GM12875 (cell line): ENCODE results near the gene SLC16A10.
"Not testable (repeated sequence)": the region's sequence is repeated elsewhere in the genome, so short reads cannot be mapped to it uniquely, and the experiment has no call there.

ENCODE experiments used
- H3K4me3 ChIP-seq: one replicate; pipeline ENCODE4 v1.5.1; 2011; ENCODE audit warnings: low read depth, low read length, control low read depth
- TF ChIP-seq, protein P1 (sequence below): IDR thresholded peaks from 2 replicates; pipeline ENCODE4 v1.5.1; 2011; ENCODE audit warnings: low read depth, mild to moderate bottlenecking, control low read depth, inconsistent platforms, low read length, moderate library complexity, borderline replicate concordance; ENCODE audit not compliant: insufficient read depth

SLC16A10 gene

DNA sequence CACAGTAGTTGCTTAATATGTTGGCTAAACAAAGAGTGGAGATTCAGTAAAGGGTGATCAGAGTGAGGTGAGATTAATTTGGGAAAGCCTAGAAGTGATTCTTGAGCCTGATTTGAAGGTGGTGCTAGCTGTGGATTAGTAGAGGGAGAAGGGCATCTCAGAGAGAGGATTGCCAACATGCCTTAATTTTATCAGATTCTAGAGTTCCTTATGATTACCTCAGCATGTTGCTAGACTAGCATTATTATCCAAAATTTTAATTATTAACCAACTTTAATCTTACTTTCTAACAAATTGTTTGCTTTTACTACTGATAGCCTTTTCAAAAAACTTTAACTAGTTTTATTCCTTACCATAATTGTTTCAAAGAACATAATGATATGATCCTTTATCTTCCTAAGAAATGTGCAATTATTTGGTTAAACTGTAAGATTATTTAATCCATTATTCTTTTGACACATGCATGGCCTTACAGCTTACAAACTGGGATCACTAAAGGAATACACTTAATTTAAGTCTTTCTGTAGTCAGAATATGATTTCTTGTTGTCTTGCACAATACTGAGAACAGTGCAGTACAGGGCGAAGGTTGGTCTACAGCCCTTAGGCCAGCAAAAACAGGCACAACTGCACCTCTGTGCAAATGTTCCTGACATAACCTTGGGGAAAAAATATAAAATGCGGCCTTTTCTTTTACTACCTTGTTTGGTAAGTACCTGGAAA lies 88.9 kb downstream of the SLC16A10 start:
- TF ChIP-seq, protein P1, sequence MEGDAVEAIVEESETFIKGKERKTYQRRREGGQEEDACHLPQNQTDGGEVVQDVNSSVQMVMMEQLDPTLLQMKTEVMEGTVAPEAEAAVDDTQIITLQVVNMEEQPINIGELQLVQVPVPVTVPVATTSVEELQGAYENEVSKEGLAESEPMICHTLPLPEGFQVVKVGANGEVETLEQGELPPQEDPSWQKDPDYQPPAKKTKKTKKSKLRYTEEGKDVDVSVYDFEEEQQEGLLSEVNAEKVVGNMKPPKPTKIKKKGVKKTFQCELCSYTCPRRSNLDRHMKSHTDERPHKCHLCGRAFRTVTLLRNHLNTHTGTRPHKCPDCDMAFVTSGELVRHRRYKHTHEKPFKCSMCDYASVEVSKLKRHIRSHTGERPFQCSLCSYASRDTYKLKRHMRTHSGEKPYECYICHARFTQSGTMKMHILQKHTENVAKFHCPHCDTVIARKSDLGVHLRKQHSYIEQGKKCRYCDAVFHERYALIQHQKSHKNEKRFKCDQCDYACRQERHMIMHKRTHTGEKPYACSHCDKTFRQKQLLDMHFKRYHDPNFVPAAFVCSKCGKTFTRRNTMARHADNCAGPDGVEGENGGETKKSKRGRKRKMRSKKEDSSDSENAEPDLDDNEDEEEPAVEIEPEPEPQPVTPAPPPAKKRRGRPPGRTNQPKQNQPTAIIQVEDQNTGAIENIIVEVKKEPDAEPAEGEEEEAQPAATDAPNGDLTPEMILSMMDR, result no peak

DNA sequence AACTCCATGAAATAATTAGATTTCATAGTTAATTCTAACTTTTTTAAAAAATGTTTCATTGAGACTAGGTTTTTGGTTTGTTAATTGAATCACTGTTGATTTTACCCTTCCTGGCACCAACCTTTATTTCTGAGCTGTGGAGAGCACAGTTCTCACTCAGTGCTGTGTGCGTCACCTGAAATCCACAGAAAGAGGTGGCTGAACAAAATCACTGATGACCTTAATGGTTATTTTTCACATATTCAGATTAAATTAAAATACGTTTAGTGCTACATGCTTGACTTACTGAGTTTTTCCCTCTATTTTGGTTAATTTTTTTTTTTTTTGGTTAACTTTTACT lies 89.4 kb downstream of the SLC16A10 start:
- TF ChIP-seq, protein P1, result no peak
- no peak overlapping the region for H3K4me3 ChIP-seq

More for the DNA sequence above, 88.9 kb downstream of the SLC16A10 start:
- no peak overlapping the region for H3K4me3 ChIP-seq

DNA sequence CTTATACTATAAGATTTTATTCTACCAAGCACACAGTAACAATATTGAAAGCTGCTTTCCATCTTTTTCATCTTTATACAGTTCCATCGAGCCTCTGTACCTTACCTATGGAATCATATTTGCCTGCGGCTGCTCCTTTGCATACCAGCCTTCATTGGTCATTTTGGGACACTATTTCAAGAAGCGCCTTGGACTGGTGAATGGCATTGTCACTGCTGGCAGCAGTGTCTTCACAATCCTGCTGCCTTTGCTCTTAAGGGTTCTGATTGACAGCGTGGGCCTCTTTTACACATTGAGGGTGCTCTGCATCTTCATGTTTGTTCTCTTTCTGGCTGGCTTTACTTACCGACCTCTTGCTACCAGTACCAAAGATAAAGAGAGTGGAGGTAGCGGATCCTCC lies 89.8 kb downstream of the SLC16A10 start:
- H3K4me3 ChIP-seq, result no peak overlapping the region
- TF ChIP-seq, protein P1, result no peak

GRCh38 chr6:111183702-111184517 lies 96.6 kb downstream of the SLC16A10 start:
- TF ChIP-seq, protein P1, result no peak
- no peak overlapping the region for H3K4me3 ChIP-seq

DNA sequence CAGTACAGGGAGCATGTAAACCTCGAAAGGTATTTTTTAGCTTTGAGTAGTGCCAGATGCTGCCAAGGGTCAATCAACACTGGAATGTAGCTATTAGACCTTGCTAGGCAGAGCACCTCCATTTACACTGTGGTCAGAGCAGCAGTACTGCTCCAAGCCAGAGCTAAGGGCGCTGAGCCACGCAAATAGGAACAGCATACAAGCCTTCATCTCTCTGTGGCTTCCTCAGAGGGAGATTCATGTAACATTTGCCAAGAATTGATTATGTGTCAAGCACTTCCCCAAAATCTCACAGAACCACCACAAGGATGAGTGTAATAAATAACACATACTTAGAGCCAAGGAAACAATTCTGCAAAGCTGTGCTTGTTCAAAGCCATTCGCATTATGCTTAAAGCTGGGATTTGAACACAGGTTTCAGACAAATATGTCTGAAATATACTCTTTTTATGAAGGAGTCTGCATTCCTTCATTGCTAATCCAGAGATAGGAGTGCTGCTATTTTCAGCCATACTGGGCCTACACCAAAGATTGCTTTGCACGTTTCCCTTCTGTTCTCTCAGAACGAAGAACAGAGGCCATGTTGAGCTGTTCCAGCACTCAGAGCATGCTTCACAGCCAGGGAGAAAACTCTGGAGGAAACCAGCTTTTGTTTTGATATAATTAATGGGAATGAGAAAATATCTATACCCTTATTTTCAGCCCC lies 97.7 kb downstream of the SLC16A10 start:
- H3K4me3 ChIP-seq, result no peak overlapping the region
- TF ChIP-seq, protein P1, result no peak

GRCh38 chr6:111185954-111186353 lies 98.7 kb downstream of the SLC16A10 start:
- H3K4me3 ChIP-seq, result no peak overlapping the region
- TF ChIP-seq, protein P1, result no peak

DNA sequence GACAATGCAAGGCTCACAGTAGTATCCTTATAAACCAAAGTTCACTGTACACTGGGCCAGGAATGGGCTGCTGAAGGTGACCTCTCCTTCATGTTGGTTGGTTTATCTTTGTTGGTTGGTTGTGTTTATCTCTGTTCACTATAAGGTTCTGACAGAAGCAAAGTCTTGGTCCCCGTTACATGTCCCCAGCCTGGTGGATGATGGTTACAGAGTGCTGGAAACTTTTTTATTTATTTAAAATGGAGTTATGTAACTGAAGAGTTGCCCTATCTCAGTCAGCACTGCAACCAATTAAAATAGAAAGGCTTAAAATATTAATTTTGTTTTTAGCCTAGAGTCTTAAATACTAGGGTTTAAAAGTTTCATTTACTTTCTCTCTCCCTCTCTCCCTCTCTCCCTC lies 100.6 kb downstream of the SLC16A10 start:
- TF ChIP-seq, protein P1, result no peak

DNA sequence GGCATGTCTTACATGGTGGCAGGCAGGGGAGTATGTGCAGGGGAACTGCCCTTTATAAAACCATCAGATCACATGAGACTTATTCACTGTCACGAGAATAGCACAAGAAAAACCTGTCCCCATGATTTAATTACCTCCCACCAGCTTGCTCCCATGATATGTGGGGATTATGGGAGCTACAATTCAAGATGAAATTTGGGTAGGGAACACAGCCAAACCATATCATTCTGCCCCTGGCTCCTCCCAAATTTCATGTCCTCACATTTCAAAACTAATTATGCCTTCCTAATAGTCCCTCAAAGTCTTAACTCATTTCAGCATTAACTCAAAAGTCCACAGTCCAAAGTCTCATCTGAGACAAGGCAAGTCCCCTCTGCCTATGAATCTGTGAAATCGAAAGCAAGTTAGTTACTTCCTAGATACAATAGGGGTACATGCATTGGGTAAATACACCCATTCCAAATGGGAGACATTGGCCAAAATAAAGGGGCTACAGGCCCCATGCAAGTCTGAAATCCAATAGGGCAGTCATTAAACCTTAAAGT lies 102.4 kb downstream of the SLC16A10 start:
- not testable (repeated sequence) for H3K4me3 ChIP-seq

More for the DNA sequence above, 100.6 kb downstream of the SLC16A10 start:
- H3K4me3 ChIP-seq, result no peak overlapping the region
